Measurements from ENCODE around the gene RPL35A.
"Not testable (repeated sequence)": the region's sequence is repeated elsewhere in the genome, so short reads cannot be mapped to it uniquely, and the experiment has no call there.

DNA sequence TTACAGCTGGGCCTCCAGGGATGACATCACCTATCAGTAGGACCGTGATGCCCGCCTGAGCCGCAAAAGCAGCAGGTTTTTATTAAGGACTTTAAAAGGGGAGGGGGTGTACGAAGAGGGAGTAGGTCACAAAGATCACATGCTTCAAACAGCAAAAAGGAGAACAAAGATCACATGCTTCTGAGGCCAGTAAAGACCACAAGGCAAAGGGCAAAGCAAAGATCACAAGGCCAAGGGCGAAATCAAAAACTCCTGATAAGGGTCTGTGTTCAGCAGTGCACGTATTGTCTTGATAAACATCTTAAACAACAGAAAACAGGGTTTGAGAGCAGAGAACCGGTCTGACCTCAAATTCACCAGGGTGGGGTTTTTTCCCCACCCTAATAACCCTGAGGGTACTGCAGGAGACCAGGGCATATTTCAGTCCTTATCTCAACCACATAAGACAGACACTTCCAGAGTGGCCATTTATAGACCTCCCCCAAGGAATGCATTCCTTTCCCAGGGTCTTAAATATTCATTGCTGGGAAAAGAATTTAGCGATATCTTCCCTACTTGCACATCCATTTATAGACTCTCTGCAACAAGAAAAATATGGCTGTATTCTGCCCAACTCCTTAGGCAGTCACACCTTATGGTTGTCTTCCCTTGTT is 17.5 kb downstream of the RPL35A start:
- TF ChIP-seq CTCF, POLR2A, POLR2AphosphoS5 (IDR thresholded peaks at IDR 0.05): not testable (repeated sequence)
